Neural cell (in vitro differentiated cells): ENCODE measurements around the gene STH. TPM values are rescaled to one million over a fixed set of nuclear protein-coding genes. Genes with fewer than 3 reads are reported as not detected.

Experiments
- H2AFZ ChIP-seq: fragments of 200-600, 300-800 bp; sonication (generic), shearing (Covaris generic); 2 replicates; pipeline ENCODE4 v1.6.0; 2014; ENCODE audit warnings: low read depth, mild to moderate bottlenecking, antibody characterized with exemption, low read length, moderate library complexity
- H3F3A ChIP-seq: fragments of 200-600 bp; shearing (Covaris generic); 2 replicates; pipeline ENCODE4 v1.6.1; 2016; ENCODE audit warnings: mild to moderate bottlenecking, moderate library complexity, mixed read lengths, antibody characterized with exemption, low read length; ENCODE audit not compliant: insufficient read depth, poor library complexity, severe bottlenecking
- H3K27ac ChIP-seq: fragments of 200-600, 300-800 bp; sonication (generic), shearing (Covaris generic); 2 replicates; pipeline ENCODE4 v1.5.1; 2014; ENCODE audit warnings: mild to moderate bottlenecking, low read length, moderate library complexity
- H3K27me3 ChIP-seq: fragments of 300-800, 200-600 bp; sonication (generic), shearing (Covaris generic); 2 replicates; pipeline ENCODE4 v1.6.0; 2014; ENCODE audit warnings: mild to moderate bottlenecking, low read depth, low read length, moderate library complexity; ENCODE audit not compliant: insufficient read depth
- H3K36me3 ChIP-seq: fragments of 300-800, 200-600 bp; sonication (generic), shearing (Covaris generic); 2 replicates; pipeline ENCODE4 v1.5.1; 2014; ENCODE audit warnings: mild to moderate bottlenecking, antibody characterized with exemption, low read length, moderate library complexity; ENCODE audit not compliant: insufficient read depth
- H3K4me2 ChIP-seq: fragments of 300-800, 200-600 bp; sonication (generic), shearing (Covaris generic); 2 replicates; pipeline ENCODE4 v1.6.0; 2014; ENCODE audit warnings: mild to moderate bottlenecking, low read length
- H3K4me3 ChIP-seq: fragments of 300-800, 200-600 bp; sonication (generic), shearing (Covaris generic); 2 replicates; pipeline ENCODE4 v1.5.1; 2014; ENCODE audit warnings: mild to moderate bottlenecking, low read length, moderate library complexity
- H3K79me2 ChIP-seq: fragments of 200-600 bp; shearing (Covaris generic); replicated peaks from 2 replicates; pipeline ENCODE4 v1.6.0; 2014; ENCODE audit warnings: mild to moderate bottlenecking, low read length, moderate library complexity; ENCODE audit not compliant: insufficient read depth
- H3K9ac ChIP-seq: fragments of 300-800, 200-600 bp; sonication (generic), shearing (Covaris generic); 2 replicates; pipeline ENCODE4 v1.6.1; 2016; ENCODE audit warnings: mild to moderate bottlenecking, low read length, mixed read lengths
- H3K9me2 ChIP-seq: fragments of 200-600 bp; shearing (Covaris generic); 2 replicates; pipeline ENCODE4 v1.6.1; 2016; ENCODE audit warnings: mild to moderate bottlenecking, low read length, mixed read lengths; ENCODE audit not compliant: insufficient read depth
- H3K9me3 ChIP-seq: fragments of 200-600, 300-800 bp; sonication (generic), shearing (Covaris generic); 2 replicates; pipeline ENCODE4 v1.6.1; 2016; ENCODE audit warnings: mild to moderate bottlenecking, mixed run types, low read length, moderate library complexity, mixed read lengths
- H4K20me1 ChIP-seq: fragments of 200-600 bp; shearing (Covaris generic); 2 replicates; pipeline ENCODE4 v1.6.1; 2016; ENCODE audit warnings: mild to moderate bottlenecking, mixed run types; ENCODE audit not compliant: insufficient read depth
- EP300 ChIP-seq: fragments of 450-650 bp; conservative IDR thresholded peaks from 2 replicates; pipeline ENCODE4 v1.6.1; 2014; ENCODE audit warnings: antibody characterized with exemption, mild to moderate bottlenecking, moderate library complexity; ENCODE audit not compliant: poor library complexity, severe bottlenecking
- EZH2 ChIP-seq: fragments of 200-600, 300-800 bp; shearing (Covaris generic), sonication (generic); IDR thresholded peaks from 2 replicates; pipeline ENCODE4 v1.6.1; 2014; ENCODE audit warnings: antibody characterized with exemption, low read length, borderline replicate concordance, mild to moderate bottlenecking; ENCODE audit not compliant: insufficient read depth, poor library complexity, severe bottlenecking
- MXI1 ChIP-seq: fragments of 450-650 bp; conservative IDR thresholded peaks from 2 replicates; pipeline ENCODE4 v1.6.1; 2014; ENCODE audit warnings: antibody characterized with exemption, mild to moderate bottlenecking; ENCODE audit not compliant: poor library complexity, severe bottlenecking
- POLR2AphosphoS5 ChIP-seq: IDR thresholded peaks from 2 replicates; pipeline ENCODE4 v1.6.1; 2012
- RAD21 ChIP-seq: fragments of 450-650 bp; conservative IDR thresholded peaks from 2 replicates; pipeline ENCODE4 v1.6.1; 2014; ENCODE audit warnings: antibody characterized with exemption, mild to moderate bottlenecking, moderate library complexity
- REST ChIP-seq: IDR thresholded peaks from 2 replicates; pipeline ENCODE4 v1.6.1; 2012; ENCODE audit warnings: borderline replicate concordance
- SMC3 ChIP-seq: fragments of 450-650 bp; conservative IDR thresholded peaks from 2 replicates; pipeline ENCODE4 v1.6.1; 2014; ENCODE audit warnings: antibody characterized with exemption, mild to moderate bottlenecking, moderate library complexity; ENCODE audit not compliant: poor library complexity
- TAF1 ChIP-seq: IDR thresholded peaks from 2 replicates; pipeline ENCODE4 v1.6.1; 2012; ENCODE audit warnings: low read depth
- polyA plus RNA-seq: library from polyadenylated mRNA; depleted of rRNA; stranded (reverse); fragments of >200 nt; gene quantifications from 2 replicates; pipeline ENCODE4 v1.2.3, GENCODE V29; 2014
- TF ChIP-seq, protein P1 (sequence below): fragments of 450-650 bp; IDR thresholded peaks from 2 replicates; pipeline ENCODE4 v1.5.1; 2014; ENCODE audit warnings: antibody characterized with exemption, mild to moderate bottlenecking, moderate library complexity; ENCODE audit not compliant: poor library complexity, severe bottlenecking

Gene STH
- polyA plus RNA-seq, 1 donor from 2014 or later, result not detected

DNA sequence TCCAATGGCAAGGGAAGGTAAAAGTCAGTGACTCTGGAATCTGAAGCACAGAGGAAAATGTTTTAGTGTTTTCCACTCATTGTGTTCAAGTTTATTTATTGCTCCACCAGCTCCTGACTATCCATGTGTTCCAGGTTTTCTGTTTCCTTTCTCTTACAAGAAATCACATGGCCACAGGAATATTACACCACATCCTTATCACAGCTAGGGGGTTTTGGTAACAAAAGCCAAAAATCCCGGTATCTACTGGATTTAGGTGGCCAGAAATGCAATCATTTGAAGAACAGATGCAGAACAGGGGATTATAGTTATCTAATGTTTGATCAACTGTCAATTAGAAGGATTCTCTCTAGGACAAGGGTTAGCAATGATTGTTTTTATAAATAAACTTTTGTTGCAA is 47.9 kb downstream of the STH start:
- Histone ChIP-seq H3K4me2 (no peak overlapping the region), H2AFZ (no peak overlapping the region), H3K36me3 (peaks cover 6% of the 10 kb centered on the region), H3K79me2 (peaks cover 5% of the 10 kb centered on the region), H3K4me3 (no peak overlapping the region), H3F3A (no peaks in the 10 kb centered on the region), H3K9me2 (no peaks in the 10 kb centered on the region), H3K27ac (no peak overlapping the region), H4K20me1 (peaks cover 5% of the 10 kb centered on the region), H3K9me3 (no peaks in the 10 kb centered on the region), H3K9ac (no peak overlapping the region), H3K27me3 (no peaks in the 10 kb centered on the region)
- TF ChIP-seq EP300 (no peak), TAF1 (no peak), SMC3 (no peak), EZH2 (no peak), MXI1 (no peak), RAD21 (no peak), REST (no peak), POLR2AphosphoS5 (no peak)
- TF ChIP-seq, protein P1, sequence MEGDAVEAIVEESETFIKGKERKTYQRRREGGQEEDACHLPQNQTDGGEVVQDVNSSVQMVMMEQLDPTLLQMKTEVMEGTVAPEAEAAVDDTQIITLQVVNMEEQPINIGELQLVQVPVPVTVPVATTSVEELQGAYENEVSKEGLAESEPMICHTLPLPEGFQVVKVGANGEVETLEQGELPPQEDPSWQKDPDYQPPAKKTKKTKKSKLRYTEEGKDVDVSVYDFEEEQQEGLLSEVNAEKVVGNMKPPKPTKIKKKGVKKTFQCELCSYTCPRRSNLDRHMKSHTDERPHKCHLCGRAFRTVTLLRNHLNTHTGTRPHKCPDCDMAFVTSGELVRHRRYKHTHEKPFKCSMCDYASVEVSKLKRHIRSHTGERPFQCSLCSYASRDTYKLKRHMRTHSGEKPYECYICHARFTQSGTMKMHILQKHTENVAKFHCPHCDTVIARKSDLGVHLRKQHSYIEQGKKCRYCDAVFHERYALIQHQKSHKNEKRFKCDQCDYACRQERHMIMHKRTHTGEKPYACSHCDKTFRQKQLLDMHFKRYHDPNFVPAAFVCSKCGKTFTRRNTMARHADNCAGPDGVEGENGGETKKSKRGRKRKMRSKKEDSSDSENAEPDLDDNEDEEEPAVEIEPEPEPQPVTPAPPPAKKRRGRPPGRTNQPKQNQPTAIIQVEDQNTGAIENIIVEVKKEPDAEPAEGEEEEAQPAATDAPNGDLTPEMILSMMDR, result no peak

DNA sequence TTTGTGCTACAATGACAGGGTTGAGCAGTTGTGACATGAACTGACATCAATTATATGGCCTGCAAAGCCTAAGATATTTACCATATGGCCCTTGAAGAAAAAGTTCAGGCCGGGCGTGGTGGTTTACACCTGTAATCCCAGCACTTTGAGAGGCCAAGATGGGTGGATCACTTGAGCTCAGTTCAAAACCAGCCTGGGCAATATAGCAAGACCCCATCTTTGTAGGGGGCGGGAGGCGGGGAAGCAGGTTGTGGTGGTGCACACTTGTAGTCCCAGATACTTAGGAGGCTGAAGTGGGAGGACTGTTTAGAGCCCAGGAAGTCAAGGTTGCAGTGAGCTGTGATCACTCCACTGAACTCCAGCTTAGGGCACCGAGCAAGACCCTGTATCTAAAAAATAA is 48.3 kb downstream of the STH start:
- H2AFZ ChIP-seq, result no peak overlapping the region
- H3K9me3 ChIP-seq, result no peaks in the 10 kb centered on the region
- H3K79me2 ChIP-seq, result peaks cover 2% of the 10 kb centered on the region
- H3K9ac ChIP-seq, result no peak overlapping the region
- H3K4me2 ChIP-seq, result no peak overlapping the region
- peaks cover 5% of the 10 kb centered on the region for H4K20me1 ChIP-seq
- no peaks in the 10 kb centered on the region for H3K27me3 ChIP-seq
- H3F3A ChIP-seq, result no peaks in the 10 kb centered on the region
- H3K9me2 ChIP-seq, result no peaks in the 10 kb centered on the region
- H3K27ac ChIP-seq, result no peak overlapping the region
- H3K36me3 ChIP-seq, result peaks cover 6% of the 10 kb centered on the region
- TF ChIP-seq MXI1 (no peak), TAF1 (no peak), EZH2 (no peak), POLR2AphosphoS5 (no peak), SMC3 (no peak), EP300 (no peak), REST (no peak), RAD21 (no peak)
- TF ChIP-seq, protein P1, result no peak
- H3K4me3 ChIP-seq, result no peak overlapping the region
